DMS53 treated with DMSO at 0.1 percent for 48 hours (cell line): ENCODE measurements around the gene RAB3IL1.
A peak's percentile ranks its signal among the peaks of the same experiment; 100 is the strongest.
"Not testable (repeated sequence)": the region's sequence is repeated elsewhere in the genome, so short reads cannot be mapped to it uniquely, and the experiment has no call there.

Experiments
- DNase-seq: peaks from one replicate; lab custom pipeline; 2025; ENCODE audit not compliant: unreplicated experiment; lab: John Stamatoyannopoulos, UW

RAB3IL1 gene

DNA sequence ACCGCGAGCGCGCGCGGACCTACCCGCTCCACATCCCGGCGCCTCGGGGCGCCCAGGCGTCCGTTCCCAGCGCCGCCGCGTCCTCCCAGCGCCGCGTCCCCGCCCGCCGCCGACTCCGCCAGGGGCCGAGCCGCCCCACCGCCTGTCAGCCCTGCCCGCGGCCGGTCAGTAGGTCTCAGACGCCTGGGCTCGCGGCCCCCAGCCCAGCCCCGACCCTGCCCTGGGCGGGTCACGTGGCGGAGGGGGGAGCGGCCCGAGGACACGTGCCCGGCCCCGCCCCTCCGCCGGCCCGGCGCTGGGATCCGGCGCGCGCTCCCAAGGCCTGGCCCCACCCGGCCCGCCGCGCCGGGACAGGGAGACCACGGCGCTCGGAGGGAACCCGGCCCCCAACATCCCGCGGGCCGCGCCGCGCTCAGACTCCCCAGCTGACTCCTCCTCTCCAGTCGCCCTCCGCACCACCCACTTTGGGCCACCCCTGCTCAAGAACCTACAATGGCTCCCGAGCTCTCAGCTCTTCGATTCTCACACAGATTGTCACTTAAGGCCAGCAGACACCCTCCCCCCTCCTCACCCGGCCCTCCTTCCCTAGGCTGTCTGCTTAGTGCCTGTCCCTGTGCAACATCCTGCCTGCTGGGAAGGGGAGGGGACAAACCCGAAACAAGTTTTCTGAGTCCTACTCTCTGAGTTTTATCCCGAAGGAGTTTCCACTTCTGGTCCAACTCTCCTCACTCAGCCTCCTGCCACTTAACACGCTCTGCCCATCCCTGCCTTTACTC is at the start of gene RAB3IL1:
RAB3IL1 (minus strand) TSS at position 233 of the 776 bp plus-strand sequence; CDS start at position 34, 199 bp downstream.
- DNase-seq = no peak

GRCh38 chr11:61966734-61967115 is 49.4 kb upstream of the RAB3IL1 start:
- DNase-seq = no peak

GRCh38 chr11:61964666-61965271 is 47.4 kb upstream of the RAB3IL1 start:
- DNase-seq = not testable (repeated sequence)

- no peak for DNase-seq
Measured at GRCh38 chr11:61964058-61964665, 46.8 kb upstream of the RAB3IL1 start.

GRCh38 chr11:61963282-61964057 is 46.1 kb upstream of the RAB3IL1 start:
- no peak for DNase-seq

DNA sequence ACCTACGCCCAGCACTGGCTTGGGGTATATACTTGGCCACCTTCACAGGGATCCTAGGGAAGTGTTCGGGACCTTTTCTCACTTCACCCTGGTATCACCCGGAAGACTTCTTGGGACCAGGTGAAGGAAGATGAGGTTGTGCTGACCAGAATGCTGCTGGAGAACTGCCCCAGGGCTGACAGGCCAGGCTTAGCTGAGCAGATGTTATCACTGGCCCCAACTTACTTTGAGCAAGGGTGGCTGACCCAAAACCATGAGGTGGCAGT is 45.6 kb upstream of the RAB3IL1 start:
- no peak for DNase-seq

GRCh38 chr11:61962213-61963015 is 45.0 kb upstream of the RAB3IL1 start:
- DNase-seq = no peak

GRCh38 chr11:61961570-61962212 is 44.3 kb upstream of the RAB3IL1 start:
- no peak for DNase-seq

GRCh38 chr11:61960532-61960931 is 43.2 kb upstream of the RAB3IL1 start:
- DNase-seq = no peak

DNA sequence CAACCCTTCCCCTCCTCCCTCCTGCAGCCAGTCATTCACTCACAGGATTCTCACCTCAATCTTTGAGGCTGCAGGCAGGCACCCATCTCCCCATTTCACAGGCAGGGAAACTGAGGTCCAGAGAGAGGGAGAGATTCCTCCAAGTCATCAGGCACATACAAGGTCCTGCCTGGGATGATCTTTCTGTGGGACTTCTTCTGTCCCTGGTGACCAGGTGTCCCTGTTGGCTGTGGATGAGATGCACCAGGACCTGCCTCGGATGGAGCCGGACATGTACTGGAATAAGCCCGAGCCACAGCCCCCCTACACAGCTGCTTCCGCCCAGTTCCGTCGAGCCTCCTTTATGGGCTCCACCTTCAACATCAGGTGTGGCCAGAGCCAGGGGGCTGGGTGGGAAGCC is 42.3 kb upstream of the RAB3IL1 start:
- no peak for DNase-seq

DNA sequence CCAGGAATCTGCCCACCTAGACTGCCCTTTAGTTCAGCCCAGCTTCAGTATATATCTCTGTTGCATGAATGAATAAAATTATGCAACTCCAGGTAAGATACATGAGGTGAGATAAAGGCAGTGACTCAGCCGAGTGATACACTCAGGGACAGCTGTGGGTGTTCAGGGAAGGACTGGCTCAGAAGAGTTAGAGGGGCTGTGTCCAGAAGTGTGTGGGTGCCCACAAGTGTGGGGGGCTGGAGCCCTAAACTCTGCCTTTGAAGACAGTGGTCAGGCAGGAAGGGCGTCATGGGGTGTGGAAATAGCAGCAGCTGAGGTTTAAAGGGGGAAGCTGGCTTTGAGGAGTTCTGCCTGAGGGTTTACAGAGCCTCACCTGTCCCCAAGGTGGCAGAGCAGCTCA is 41.7 kb upstream of the RAB3IL1 start:
- no peak for DNase-seq

GRCh38 chr11:61958590-61958989 is 41.2 kb upstream of the RAB3IL1 start:
- no peak for DNase-seq

GRCh38 chr11:61957021-61957770 is 39.8 kb upstream of the RAB3IL1 start:
- no peak for DNase-seq

DNA sequence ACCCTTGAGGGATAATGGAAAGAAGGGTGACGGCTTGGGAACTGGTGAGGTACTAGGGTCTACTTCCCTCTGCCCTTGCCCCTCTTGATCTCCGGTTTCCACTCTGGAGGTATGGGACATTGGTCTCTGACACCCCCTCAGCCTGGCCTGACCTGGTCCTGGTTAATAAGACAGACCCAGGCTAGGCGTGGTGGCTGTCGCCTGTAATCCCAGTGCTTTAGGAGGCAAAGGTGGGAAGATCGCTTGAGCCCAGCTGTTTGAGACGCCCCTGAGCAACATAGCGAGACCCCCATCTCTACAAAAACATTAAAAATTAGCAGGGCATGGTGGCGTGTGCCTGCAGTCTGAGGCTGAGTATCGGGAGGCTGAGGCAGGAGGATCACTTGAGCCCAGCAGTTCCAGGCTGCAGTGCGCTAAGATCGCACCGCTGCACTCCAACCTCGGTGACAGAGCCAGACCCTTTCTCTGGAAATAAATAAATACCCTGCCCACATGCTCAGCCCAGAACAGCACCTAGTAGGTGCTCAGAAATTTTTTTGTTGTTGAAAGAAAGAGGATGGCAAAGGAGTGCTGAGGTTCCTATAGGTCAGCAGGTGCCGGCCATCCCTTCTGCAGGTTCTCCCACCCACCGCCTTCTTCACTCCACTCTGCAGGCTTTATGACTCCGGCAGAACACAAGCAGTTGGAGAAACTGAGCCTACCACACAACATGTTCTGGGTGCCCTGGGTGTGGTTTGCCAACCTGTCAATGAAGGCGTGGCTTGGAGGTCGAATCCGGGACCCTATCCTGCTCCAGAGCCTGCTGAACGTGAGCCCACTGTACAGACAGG is 39.0 kb upstream of the RAB3IL1 start:
- no peak for DNase-seq

DNA sequence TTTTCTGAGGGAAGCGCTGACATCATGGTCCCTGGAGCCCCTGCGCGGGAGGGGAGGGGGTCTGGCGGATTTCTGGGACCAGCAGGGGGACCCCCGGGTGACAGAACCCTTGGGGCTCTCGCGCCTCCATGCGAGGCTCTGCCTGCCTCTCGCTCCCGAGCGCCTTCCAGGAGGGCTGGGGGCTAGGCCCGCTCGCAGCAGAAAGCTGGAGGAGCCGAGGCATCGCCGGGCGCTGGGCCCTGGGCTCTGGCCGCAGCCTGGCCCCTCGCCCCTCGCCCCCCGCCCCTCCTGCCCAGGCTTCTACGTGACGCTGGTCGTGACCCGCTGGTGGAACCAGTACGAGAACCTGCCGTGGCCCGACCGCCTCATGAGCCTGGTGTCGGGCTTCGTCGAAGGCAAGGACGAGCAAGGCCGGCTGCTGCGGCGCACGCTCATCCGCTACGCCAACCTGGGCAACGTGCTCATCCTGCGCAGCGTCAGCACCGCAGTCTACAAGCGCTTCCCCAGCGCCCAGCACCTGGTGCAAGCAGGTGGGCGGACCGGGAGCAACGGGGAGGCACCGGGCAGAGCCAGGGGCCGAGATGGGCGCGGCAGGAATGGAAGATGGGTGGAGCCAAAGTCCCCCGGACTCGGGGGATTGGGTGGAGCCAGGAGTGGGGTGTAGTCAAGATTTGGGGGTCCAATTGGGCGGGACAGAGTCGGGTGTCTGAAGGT is 38.2 kb upstream of the RAB3IL1 start:
- peak; percentile 38 for DNase-seq

DNA sequence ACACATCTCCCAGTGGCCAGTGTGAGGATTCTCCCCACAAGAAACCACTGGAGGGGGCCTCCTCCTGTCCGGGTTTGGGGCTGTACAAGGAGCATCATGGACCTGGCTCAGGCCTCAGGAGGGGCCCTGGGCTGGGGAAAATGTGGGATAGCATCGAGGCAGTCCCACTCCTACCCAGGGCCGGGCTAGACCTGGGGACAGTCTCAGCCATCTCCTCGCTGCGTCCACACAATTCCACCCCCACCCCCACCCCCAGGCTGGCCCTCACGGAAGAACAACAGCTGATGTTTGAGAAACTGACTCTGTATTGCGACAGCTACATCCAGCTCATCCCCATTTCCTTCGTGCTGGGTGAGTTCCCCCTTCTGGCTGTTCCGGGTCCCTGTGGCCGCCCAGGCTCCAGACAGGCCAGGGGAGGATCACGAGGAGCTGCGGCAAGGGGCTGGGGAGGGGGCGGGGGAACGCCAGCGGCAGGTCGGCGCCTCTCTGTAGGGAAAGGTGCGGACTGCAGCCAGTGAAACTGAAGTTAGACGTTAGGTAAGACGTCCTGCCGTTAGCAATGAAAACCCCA is 37.6 kb upstream of the RAB3IL1 start:
- DNase-seq = no peak

DNA sequence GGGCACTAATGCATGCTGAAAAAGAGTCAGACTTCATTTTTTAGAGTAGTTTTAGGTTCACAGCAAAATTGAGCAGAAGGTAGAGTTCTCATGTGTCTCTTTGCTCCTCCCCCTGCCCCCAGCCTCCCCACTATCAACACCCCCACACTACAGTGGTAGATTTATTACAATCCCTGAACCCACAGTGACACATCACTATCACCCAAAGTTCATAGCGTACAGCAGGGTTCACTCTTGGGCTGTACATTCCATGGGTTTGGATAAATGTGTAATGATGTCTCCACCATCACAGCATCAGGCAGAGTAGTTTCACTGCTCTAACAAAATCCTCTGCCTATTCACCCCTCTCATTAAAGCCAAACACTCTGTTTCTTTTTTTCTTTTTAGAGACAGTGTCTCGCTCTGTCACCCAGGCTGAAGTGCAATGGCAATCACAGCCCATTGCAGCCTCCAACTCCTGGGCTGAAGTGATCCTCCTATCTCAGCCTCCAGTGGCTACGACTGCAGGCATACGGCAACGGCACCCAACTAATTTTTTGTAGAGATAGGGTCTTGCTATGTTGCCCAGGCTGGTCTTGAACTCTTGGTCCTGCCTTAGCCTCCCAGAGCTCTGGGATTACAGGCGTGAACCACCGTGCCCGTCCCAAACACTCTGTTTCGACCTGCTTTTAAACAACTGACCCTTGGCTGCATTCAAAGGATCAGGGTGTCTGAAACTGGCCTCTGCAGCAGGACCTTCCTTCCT is 36.9 kb upstream of the RAB3IL1 start:
- no peak for DNase-seq
